SK-N-SH (cell line): ENCODE data around the gene DPEP2. TPM values are rescaled to one million over a fixed set of nuclear protein-coding genes. Genes with fewer than 3 reads are reported as not detected.

Experiments used
- CTCF ChIA-PET: fragments of 300-600, 350-600 bp; formaldehyde crosslinking; extraction: SDS; loops from one replicate; lab custom pipeline; 2021; lab: Yijun Ruan, JAX
- POLR2A ChIA-PET: fragments of 350-600 bp; sonication (Branson Sonifier 250); formaldehyde crosslinking; extraction: SDS; loops from one replicate; lab custom pipeline; 2020; ENCODE audit warnings: antibody characterized with exemption, inconsistent platforms; lab: Yijun Ruan, JAX
- DNase-seq: peaks from one replicate; pipeline ENCODE4 v3.0.0; 2012
- H2AFZ ChIP-seq: fragments of 200-600 bp; sonication (generic); 2 replicates; pipeline ENCODE4 v1.8.1; 2016; ENCODE audit warnings: antibody characterized with exemption, mild to moderate bottlenecking, low read depth
- H3F3A ChIP-seq: fragments of 200-600 bp; sonication (generic); replicated peaks from 2 replicates; pipeline ENCODE3; 2016; ENCODE audit warnings: antibody characterized with exemption, mild to moderate bottlenecking; ENCODE audit not compliant: insufficient read depth
- H3K27ac ChIP-seq, 2 experiments: fragments of 200-500 bp in 1 of 2; fragments of 200-600 bp in 1 of 2; sonication (Bioruptor generic) in 1 of 2; sonication (generic), shearing (Covaris generic) in 1 of 2; 2 replicates each; pipeline versions ENCODE4 v1.5.1 to v1.6.1; 2014 to 2016; ENCODE audit warnings: low read depth in 2 of 2, inconsistent platforms in 1 of 2, low read length in 1 of 2, mild to moderate bottlenecking in 1 of 2, mixed read lengths in 1 of 2
- H3K27me3 ChIP-seq: fragments of 200-600 bp; sonication (generic), shearing (Covaris generic); 2 replicates; pipeline ENCODE4 v1.6.1; 2016; ENCODE audit warnings: mixed run types; ENCODE audit not compliant: insufficient read depth
- H3K36me3 ChIP-seq, 2 experiments: fragments of 200-500 bp in 1 of 2; fragments of 200-600 bp in 1 of 2; sonication (Bioruptor generic) in 1 of 2; sonication (generic) in 1 of 2; replicated peaks in 1 of 2; 2 replicates each; pipeline versions ENCODE3 to v1.5.1; 2014 to 2016; ENCODE audit warnings: low read length in 1 of 2, mild to moderate bottlenecking in 1 of 2; ENCODE audit not compliant: insufficient read depth in 2 of 2, control insufficient read depth in 1 of 2
- H3K4me1 ChIP-seq, 2 experiments: fragments of 200-500 bp in 1 of 2; fragments of 200-600 bp in 1 of 2; sonication (Bioruptor generic) in 1 of 2; sonication (generic), shearing (Covaris generic) in 1 of 2; 2 replicates each; pipeline versions ENCODE4 v1.5.1 to v1.6.1; 2014 to 2016; ENCODE audit warnings: low read depth in 1 of 2, low read length in 1 of 2, mixed run types in 1 of 2; ENCODE audit not compliant: insufficient read depth in 2 of 2, control insufficient read depth in 1 of 2
- H3K4me2 ChIP-seq: fragments of 200-600 bp; sonication (generic), shearing (Covaris generic); 2 replicates; pipeline ENCODE4 v1.6.1; 2017; ENCODE audit warnings: mixed run types
- H3K4me3 ChIP-seq, 2 experiments: fragments of 200-500 bp in 1 of 2; fragments of 200-600 bp in 1 of 2; sonication (Bioruptor generic) in 1 of 2; sonication (generic), shearing (Covaris generic) in 1 of 2; 2 replicates each; pipeline versions ENCODE4 v1.5.1 to v1.8.1; 2014 to 2016; ENCODE audit warnings: low read depth in 2 of 2, inconsistent platforms in 1 of 2, low read length in 1 of 2, mild to moderate bottlenecking in 1 of 2, mixed read lengths in 1 of 2, moderate library complexity in 1 of 2
- H3K79me2 ChIP-seq: fragments of 200-600 bp; sonication (generic); 2 replicates; pipeline ENCODE4 v1.8.1; 2017; ENCODE audit warnings: mild to moderate bottlenecking; ENCODE audit not compliant: insufficient read depth
- H3K9ac ChIP-seq: fragments of 200-600 bp; sonication (generic); 2 replicates; pipeline ENCODE4 v1.6.1; 2017; ENCODE audit warnings: mixed run types
- H3K9me2 ChIP-seq: fragments of 200-600 bp; sonication (generic); 2 replicates; pipeline ENCODE4 v1.6.1; 2017; ENCODE audit warnings: mixed run types
- H3K9me3 ChIP-seq: fragments of 200-600 bp; sonication (generic); 2 replicates; pipeline ENCODE4 v1.6.1; 2017; ENCODE audit warnings: mixed run types, mild to moderate bottlenecking, moderate library complexity
- H4K20me1 ChIP-seq: fragments of 200-600 bp; sonication (generic); 2 replicates; pipeline ENCODE4 v1.6.1; 2017; ENCODE audit warnings: mild to moderate bottlenecking, mixed run types; ENCODE audit not compliant: insufficient read depth
- CTCF ChIP-seq: fragments of 200-600 bp; sonication (generic); IDR thresholded peaks from 2 replicates; pipeline ENCODE4 v1.6.1; 2017; ENCODE audit warnings: antibody characterized with exemption, mild to moderate bottlenecking, moderate library complexity
- FOSL2 ChIP-seq: IDR thresholded peaks from 2 replicates; pipeline ENCODE4 v1.4.0; 2012; ENCODE audit warnings: low read depth, mild to moderate bottlenecking, moderate library complexity, borderline replicate concordance
- FOXM1 ChIP-seq: IDR thresholded peaks from 2 replicates; pipeline ENCODE4 v1.4.0; 2012; ENCODE audit warnings: low read depth, mild to moderate bottlenecking
- IRF3 ChIP-seq: fragments of 150-350 bp; IDR thresholded peaks from 2 replicates; pipeline ENCODE4 v1.6.1; 2016; ENCODE audit warnings: mild to moderate bottlenecking, low read depth, low read length
- MAX ChIP-seq: IDR thresholded peaks from 2 replicates; pipeline ENCODE4 v1.4.0; 2012; ENCODE audit warnings: low read depth
- RFX5 ChIP-seq: IDR thresholded peaks from 2 replicates; pipeline ENCODE4 v1.6.1; 2012; ENCODE audit warnings: mild to moderate bottlenecking, improper control_type of control experiment, low read length
- RXRA ChIP-seq: IDR thresholded peaks from 2 replicates; pipeline ENCODE4 v1.4.0; 2012; ENCODE audit warnings: low read depth, mild to moderate bottlenecking, borderline replicate concordance
- TAF1 ChIP-seq: IDR thresholded peaks from 2 replicates; pipeline ENCODE4 v1.6.1; 2012; ENCODE audit warnings: low read depth, mild to moderate bottlenecking, low read length, moderate library complexity, borderline replicate concordance
- TCF12 ChIP-seq: IDR thresholded peaks from 2 replicates; pipeline ENCODE4 v1.4.0; 2012
- TEAD4 ChIP-seq: IDR thresholded peaks from 2 replicates; pipeline ENCODE4 v1.4.0; 2012; ENCODE audit warnings: mild to moderate bottlenecking, borderline replicate concordance; ENCODE audit not compliant: insufficient read depth
- USF1 ChIP-seq: IDR thresholded peaks from 2 replicates; pipeline ENCODE4 v1.4.0; 2012; ENCODE audit warnings: low read depth, borderline replicate concordance
- YY1 ChIP-seq: IDR thresholded peaks from 2 replicates; pipeline ENCODE4 v1.4.0; 2012; ENCODE audit warnings: low read depth, mild to moderate bottlenecking
- ZBTB33 ChIP-seq: IDR thresholded peaks from 2 replicates; pipeline ENCODE4 v1.4.0; 2012; ENCODE audit warnings: low read depth, borderline replicate concordance
- WGBS: methylation state at CpG from one replicate; pipeline ENCODE4 v1.1.6; 2017; ENCODE audit warnings: low lambda C conversion rate; 5-methylcytosine and 5-hydroxymethylcytosine counted together
- polyA plus RNA-seq, 3 experiments: library from polyadenylated mRNA; depleted of rRNA; stranded (reverse); fragments of >200 nt; gene quantifications; 2 replicates each; pipeline ENCODE4 v1.2.3, GENCODE V29; 2012

The DPEP2 gene
- polyA plus RNA-seq, 1 of the 3 experiments (the other 2 are of a cell fraction) = not detected

GRCh38 chr16:67965668-67966548 lies 33.4 kb downstream of the DPEP2 start:
- WGBS = 95% methylated on average over 10 of the region's 11 CpGs
- Histone ChIP-seq H2AFZ (no peak overlapping the region), H3K79me2 (peaks cover 68% of the 10 kb centered on the region), H3K4me1 (peaks cover 15 to 45% of the 10 kb centered on the region in 2 experiments; a peak in 3 of 4 replicates), H4K20me1 (peaks cover 55% of the 10 kb centered on the region), H3K9me2 (no peaks in the 10 kb centered on the region), H3K4me2 (peak overlapping the region; percentile 96), H3K4me3 (peak overlapping the region; percentile 73 to 79; a peak in 3 of 4 replicates), H3K27ac (peak overlapping the region; percentile 7 to 67; a peak in 3 of 4 replicates), H3K9me3 (no peaks in the 10 kb centered on the region), H3K36me3 (peaks cover 29% of the 10 kb centered on the region in 2 experiments), H3K27me3 (no peaks in the 10 kb centered on the region), H3F3A (peaks cover 4% of the 10 kb centered on the region), H3K9ac (peak overlapping the region; percentile 96)
- CTCF ChIA-PET = interaction anchor here (0.7 to 1.2 kb wide), 5 partner anchors 31 to 161 kb away, joined by 3 to 4 read pairs (median 3); no protein-coding TSS in a partner anchor
- TF ChIP-seq RXRA (no peak), RFX5 (no peak), CTCF (no peak), FOXM1 (no peak), ZBTB33 (no peak), TEAD4 (no peak), USF1 (no peak), TCF12 (no peak), TAF1 (no peak), IRF3 (no peak), MAX (no peak), FOSL2 (no peak), YY1 (no peak)
- POLR2A ChIA-PET = interaction anchor here (0.9 to 1.2 kb wide), 2 partner anchors 18 to 26 kb away, joined by 3 to 6 read pairs; no protein-coding TSS in a partner anchor
- DNase-seq = no peak
